D721Med (cell line): ENCODE measurements around the gene TRIM9.

Experiments used
- DNase-seq: peaks from one replicate; pipeline ENCODE4 v3.0.0; 2011; ENCODE audit warnings: low spot score; ENCODE audit not compliant: insufficient read length
- FAIRE-seq: peaks from 2 replicates; lab custom pipeline; 2011; peaks lifted over from hg19 to GRCh38; lab: Jason Lieb, UNC
- CTCF ChIP-seq: IDR thresholded peaks from 2 replicates; pipeline ENCODE4 v1.5.1; 2012; ENCODE audit warnings: mild to moderate bottlenecking, control low read depth; ENCODE audit not compliant: insufficient read depth; ENCODE audit errors: missing control alignments

Gene TRIM9

GRCh38 chr14:51094901-51095853 lies at the start of gene TRIM9:
Gene TRIM9 (minus strand): TSS chr14:51095105. CDS start chr14:51094939, 166 bp downstream.
- DNase-seq (peak; percentile 90), FAIRE-seq (no peak)
- TF ChIP-seq CTCF = no peak

GRCh38 chr14:51140856-51141255 lies 46.0 kb upstream of the TRIM9 start:
- no peak for FAIRE-seq
- no peak for DNase-seq
- TF ChIP-seq CTCF = no peak

GRCh38 chr14:51140338-51140737 lies 45.4 kb upstream of the TRIM9 start:
- no peak for TF ChIP-seq CTCF
- no peak for FAIRE-seq

GRCh38 chr14:51139121-51139681 lies 44.3 kb upstream of the TRIM9 start:
- DNase-seq = no peak
- FAIRE-seq = no peak
- no peak for TF ChIP-seq CTCF

More at GRCh38 chr14:51140338-51140737, 45.4 kb upstream of the TRIM9 start:
- DNase-seq = no peak

GRCh38 chr14:51138404-51139103 lies 43.6 kb upstream of the TRIM9 start:
- FAIRE-seq = no peak
- no peak for TF ChIP-seq CTCF
- no peak for DNase-seq

GRCh38 chr14:51131516-51131915 lies 36.6 kb upstream of the TRIM9 start:
- FAIRE-seq = no peak
- DNase-seq = no peak
- no peak for TF ChIP-seq CTCF
